SK-N-SH treated with all-trans-retinoic acid at 6 μM for 48 hours (cell line): ENCODE measurements around the gene EHD1.

Experiments used
- ATAC-seq: fragments of 200-7000 bp; cut with Tn5 transposase; 3 replicates; pipeline ENCODE4 v1.9.1; 2020; ENCODE audit warnings: mild to moderate bottlenecking, moderate library complexity
- ARNTL ChIP-seq: fragments of 450-650 bp; formaldehyde crosslinking; IDR thresholded peaks from 2 replicates; pipeline ENCODE4 v1.5.0; 2020; ENCODE audit warnings: low read depth, mild to moderate bottlenecking, moderate library complexity, borderline replicate concordance
- BACH2 ChIP-seq: fragments of 250-450 bp; sonication (Bioruptor Pico); IDR thresholded peaks from 2 replicates; pipeline ENCODE4 v1.9.0; 2021; ENCODE audit warnings: mild to moderate bottlenecking, borderline replicate concordance
- CSDC2 ChIP-seq: fragments of 250-450 bp; sonication (Bioruptor Pico); IDR thresholded peaks from 2 replicates; pipeline ENCODE4 v1.5.0; 2020; ENCODE audit warnings: mild to moderate bottlenecking, moderate library complexity
- ESRRG ChIP-seq: fragments of 250-450 bp; sonication (Bioruptor Pico); IDR thresholded peaks from 2 replicates; pipeline ENCODE4 v1.6.1; 2021; ENCODE audit warnings: mild to moderate bottlenecking
- GLIS3 ChIP-seq: fragments of 250-450 bp; sonication (Bioruptor Pico); IDR thresholded peaks from 2 replicates; pipeline ENCODE4 v1.5.0; 2020; ENCODE audit warnings: mild to moderate bottlenecking, moderate library complexity
- OSR1 ChIP-seq: fragments of 250-450 bp; sonication (Bioruptor Pico); IDR thresholded peaks from 2 replicates; pipeline ENCODE4 v1.8.0; 2022; ENCODE audit warnings: moderate library complexity, mild to moderate bottlenecking, inconsistent platforms
- PPARA ChIP-seq: fragments of 250-450 bp; sonication (Bioruptor Pico); IDR thresholded peaks from 2 replicates; pipeline ENCODE4 v1.5.0; 2020; ENCODE audit warnings: mild to moderate bottlenecking, borderline replicate concordance
- RARB ChIP-seq: fragments of 250-450 bp; sonication (Bioruptor Pico); IDR thresholded peaks from 2 replicates; pipeline ENCODE4 v1.8.0; 2021; ENCODE audit warnings: mild to moderate bottlenecking, moderate library complexity
- SNAI2 ChIP-seq: fragments of 250-450 bp; sonication (Bioruptor Pico); IDR thresholded peaks from 2 replicates; pipeline ENCODE4 v1.5.0; 2020; ENCODE audit warnings: mild to moderate bottlenecking, moderate library complexity
- TOX ChIP-seq: fragments of 250-450 bp; sonication (Bioruptor Pico); IDR thresholded peaks from 2 replicates; pipeline ENCODE4 v1.8.0; 2021; ENCODE audit warnings: mild to moderate bottlenecking, moderate library complexity, borderline replicate concordance
- ZC3H10 ChIP-seq: fragments of 250-450 bp; sonication (Bioruptor Pico); IDR thresholded peaks from 2 replicates; pipeline ENCODE4 v1.5.1; 2021; ENCODE audit warnings: mild to moderate bottlenecking, moderate library complexity
- ZFP3 ChIP-seq: fragments of 250-450 bp; sonication (Bioruptor Pico); IDR thresholded peaks from 2 replicates; pipeline ENCODE4 v1.5.0; 2020; ENCODE audit warnings: mild to moderate bottlenecking, moderate library complexity
- ZFP30 ChIP-seq: fragments of 450-650 bp; formaldehyde crosslinking; IDR thresholded peaks from 2 replicates; pipeline ENCODE4 v1.5.0; 2022; ENCODE audit warnings: mild to moderate bottlenecking, moderate library complexity
- ZNF565 ChIP-seq: fragments of 450-650 bp; formaldehyde crosslinking; conservative IDR thresholded peaks from 2 replicates; pipeline ENCODE4 v1.5.0; 2020; ENCODE audit warnings: low read depth, mild to moderate bottlenecking, moderate library complexity
- ZNF70 ChIP-seq: fragments of 450-650 bp; formaldehyde crosslinking; IDR thresholded peaks from 2 replicates; pipeline ENCODE4 v1.5.0; 2020; ENCODE audit warnings: mild to moderate bottlenecking, moderate library complexity
- ZNF8 ChIP-seq: fragments of 450-650 bp; formaldehyde crosslinking; IDR thresholded peaks from 2 replicates; pipeline ENCODE4 v1.5.0; 2020; ENCODE audit warnings: mild to moderate bottlenecking, moderate library complexity
- TF ChIP-seq, protein P1 (sequence below): fragments of 250-450 bp; sonication (Bioruptor Pico); IDR thresholded peaks from 2 replicates; pipeline ENCODE4 v1.5.1; 2020; ENCODE audit warnings: low read depth, mild to moderate bottlenecking, moderate library complexity
- TF ChIP-seq, protein P2 (sequence below): fragments of 250-450 bp; sonication (Bioruptor Pico); IDR thresholded peaks from 2 replicates; pipeline ENCODE4 v1.8.0; 2020; ENCODE audit warnings: mild to moderate bottlenecking, moderate library complexity, borderline replicate concordance
- TF ChIP-seq, protein P3 (sequence below): fragments of 250-450 bp; sonication (Bioruptor Pico); IDR thresholded peaks from 2 replicates; pipeline ENCODE4 v1.5.1; 2021; ENCODE audit warnings: mild to moderate bottlenecking, moderate library complexity
- TF ChIP-seq, protein P4 (sequence below): fragments of 250-450 bp; sonication (Bioruptor Pico); IDR thresholded peaks from 2 replicates; pipeline ENCODE4 v1.5.0; 2020; ENCODE audit warnings: mild to moderate bottlenecking, moderate library complexity
- TF ChIP-seq, protein P5 (sequence below): fragments of 250-450 bp; sonication (Bioruptor Pico); IDR thresholded peaks from 2 replicates; pipeline ENCODE4 v1.8.0; 2021; ENCODE audit warnings: low read depth, mild to moderate bottlenecking, moderate library complexity, borderline replicate concordance

The EHD1 gene

DNA sequence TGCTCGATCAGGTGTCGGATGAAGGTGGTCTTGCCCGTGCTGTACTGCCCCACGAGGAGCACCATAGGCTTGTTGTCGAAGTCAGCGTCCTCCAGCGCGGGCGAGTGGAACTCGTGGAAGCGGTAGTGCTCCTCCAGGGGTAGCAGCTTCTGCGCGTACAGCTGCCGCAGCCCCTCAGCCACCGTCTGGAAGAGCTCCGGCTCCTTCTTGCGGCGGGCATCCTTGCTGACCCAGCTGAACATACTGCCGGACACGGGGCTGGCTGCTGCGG, 263 bp downstream of the EHD1 start:
- peak; percentile 47 for ATAC-seq
- no peak for TF ChIP-seq ZNF70 (CRISPR knock-in tag)
- TF ChIP-seq, protein P1, sequence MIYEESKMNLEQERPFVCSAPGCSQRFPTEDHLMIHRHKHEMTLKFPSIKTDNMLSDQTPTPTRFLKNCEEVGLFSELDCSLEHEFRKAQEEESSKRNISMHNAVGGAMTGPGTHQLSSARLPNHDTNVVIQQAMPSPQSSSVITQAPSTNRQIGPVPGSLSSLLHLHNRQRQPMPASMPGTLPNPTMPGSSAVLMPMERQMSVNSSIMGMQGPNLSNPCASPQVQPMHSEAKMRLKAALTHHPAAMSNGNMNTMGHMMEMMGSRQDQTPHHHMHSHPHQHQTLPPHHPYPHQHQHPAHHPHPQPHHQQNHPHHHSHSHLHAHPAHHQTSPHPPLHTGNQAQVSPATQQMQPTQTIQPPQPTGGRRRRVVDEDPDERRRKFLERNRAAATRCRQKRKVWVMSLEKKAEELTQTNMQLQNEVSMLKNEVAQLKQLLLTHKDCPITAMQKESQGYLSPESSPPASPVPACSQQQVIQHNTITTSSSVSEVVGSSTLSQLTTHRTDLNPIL (CRISPR knock-in tag) = no peak
- no peak for TF ChIP-seq ESRRG (CRISPR knock-in tag)
- TF ChIP-seq ARNTL (CRISPR knock-in tag) = no peak
- no peak for TF ChIP-seq CSDC2
- no peak for TF ChIP-seq ZFP30
- TF ChIP-seq ZFP3 = no peak
- TF ChIP-seq, protein P2, sequence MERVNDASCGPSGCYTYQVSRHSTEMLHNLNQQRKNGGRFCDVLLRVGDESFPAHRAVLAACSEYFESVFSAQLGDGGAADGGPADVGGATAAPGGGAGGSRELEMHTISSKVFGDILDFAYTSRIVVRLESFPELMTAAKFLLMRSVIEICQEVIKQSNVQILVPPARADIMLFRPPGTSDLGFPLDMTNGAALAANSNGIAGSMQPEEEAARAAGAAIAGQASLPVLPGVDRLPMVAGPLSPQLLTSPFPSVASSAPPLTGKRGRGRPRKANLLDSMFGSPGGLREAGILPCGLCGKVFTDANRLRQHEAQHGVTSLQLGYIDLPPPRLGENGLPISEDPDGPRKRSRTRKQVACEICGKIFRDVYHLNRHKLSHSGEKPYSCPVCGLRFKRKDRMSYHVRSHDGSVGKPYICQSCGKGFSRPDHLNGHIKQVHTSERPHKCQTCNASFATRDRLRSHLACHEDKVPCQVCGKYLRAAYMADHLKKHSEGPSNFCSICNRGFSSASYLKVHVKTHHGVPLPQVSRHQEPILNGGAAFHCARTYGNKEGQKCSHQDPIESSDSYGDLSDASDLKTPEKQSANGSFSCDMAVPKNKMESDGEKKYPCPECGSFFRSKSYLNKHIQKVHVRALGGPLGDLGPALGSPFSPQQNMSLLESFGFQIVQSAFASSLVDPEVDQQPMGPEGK = no peak
- no peak for TF ChIP-seq OSR1 (CRISPR knock-in tag)
- TF ChIP-seq ZNF565 (CRISPR knock-in tag) = no peak
- no peak for TF ChIP-seq BACH2 (CRISPR knock-in tag)
- no peak for TF ChIP-seq ZNF8 (CRISPR knock-in tag)
- TF ChIP-seq RARB (CRISPR knock-in tag) = no peak
- TF ChIP-seq SNAI2 (CRISPR knock-in tag) = no peak
- TF ChIP-seq GLIS3 (CRISPR knock-in tag) = no peak
- no peak for TF ChIP-seq ZC3H10 (CRISPR knock-in tag)
- no peak for TF ChIP-seq TOX (CRISPR knock-in tag)

DNA sequence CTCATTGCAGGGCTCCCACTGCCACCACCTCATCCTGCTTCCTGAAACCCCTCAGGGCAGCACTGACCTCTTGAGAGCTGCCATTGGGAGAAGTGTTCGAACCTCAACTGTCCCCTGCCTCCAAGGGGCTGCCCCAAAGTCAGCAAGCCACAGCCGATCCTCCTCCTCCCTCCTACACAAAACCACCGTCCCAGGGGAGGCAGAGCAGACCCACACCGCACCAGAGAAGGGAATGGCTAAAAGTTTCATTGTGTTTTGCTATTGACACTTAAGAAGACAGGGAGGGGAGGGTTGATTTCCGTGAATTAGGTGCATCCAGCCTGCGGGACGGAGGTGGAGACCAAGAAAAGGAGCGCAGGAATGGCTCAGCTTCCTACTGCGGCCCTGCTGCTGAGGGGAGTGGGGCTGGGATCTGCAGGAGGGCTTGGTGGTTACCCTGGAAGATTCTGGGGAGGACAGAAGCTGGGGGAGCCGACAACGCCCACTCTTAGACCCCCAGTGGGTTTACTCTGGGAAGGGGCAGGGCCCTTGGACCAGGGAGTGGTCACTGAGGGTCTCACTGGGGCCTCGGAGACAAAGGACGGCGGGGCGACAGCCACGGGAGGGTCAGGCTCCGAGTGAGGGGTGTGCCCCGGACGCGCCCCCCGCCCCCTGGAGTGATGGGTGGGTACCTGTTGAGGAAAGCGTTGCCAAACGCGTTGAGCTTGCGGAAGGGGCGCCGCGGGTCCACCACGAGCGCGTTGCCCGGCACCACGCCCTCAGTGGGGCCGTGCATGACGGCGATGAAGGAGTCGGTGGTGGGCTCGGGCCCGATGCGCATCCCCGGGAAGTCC, 815 bp downstream of the EHD1 start:
- peak; percentile 23 for ATAC-seq
- TF ChIP-seq ZFP3 = peak; percentile 83
- TF ChIP-seq, protein P3, sequence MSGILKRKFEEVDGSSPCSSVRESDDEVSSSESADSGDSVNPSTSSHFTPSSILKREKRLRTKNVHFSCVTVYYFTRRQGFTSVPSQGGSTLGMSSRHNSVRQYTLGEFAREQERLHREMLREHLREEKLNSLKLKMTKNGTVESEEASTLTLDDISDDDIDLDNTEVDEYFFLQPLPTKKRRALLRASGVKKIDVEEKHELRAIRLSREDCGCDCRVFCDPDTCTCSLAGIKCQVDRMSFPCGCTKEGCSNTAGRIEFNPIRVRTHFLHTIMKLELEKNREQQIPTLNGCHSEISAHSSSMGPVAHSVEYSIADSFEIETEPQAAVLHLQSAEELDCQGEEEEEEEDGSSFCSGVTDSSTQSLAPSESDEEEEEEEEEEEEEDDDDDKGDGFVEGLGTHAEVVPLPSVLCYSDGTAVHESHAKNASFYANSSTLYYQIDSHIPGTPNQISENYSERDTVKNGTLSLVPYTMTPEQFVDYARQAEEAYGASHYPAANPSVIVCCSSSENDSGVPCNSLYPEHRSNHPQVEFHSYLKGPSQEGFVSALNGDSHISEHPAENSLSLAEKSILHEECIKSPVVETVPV (CRISPR knock-in tag) = no peak

DNA sequence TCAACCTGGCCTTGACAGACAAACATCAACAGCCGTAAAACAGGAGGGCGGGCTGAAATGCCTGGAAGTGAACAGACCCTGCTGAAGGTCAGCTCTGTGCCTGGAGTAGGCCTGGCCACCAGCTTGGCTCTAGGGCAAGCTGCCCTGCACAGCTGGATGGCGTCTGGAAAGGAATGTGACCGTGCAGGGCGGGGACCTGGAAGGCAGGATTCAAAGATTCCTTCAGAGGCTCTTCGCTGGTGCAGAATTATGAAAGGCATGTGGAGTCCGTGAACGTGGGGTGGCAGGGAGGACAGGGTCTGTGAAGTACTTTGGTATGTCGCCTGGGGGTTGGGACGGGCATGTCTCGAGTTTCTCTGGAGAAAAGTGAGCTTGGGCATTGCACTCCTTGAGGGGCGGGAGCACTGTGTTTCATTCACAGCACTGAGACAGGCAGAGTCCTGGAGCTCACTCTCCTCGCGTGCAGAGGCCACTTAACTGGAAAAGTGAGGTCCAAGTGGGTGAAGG, 1.5 kb downstream of the EHD1 start:
- TF ChIP-seq, protein P1 (CRISPR knock-in tag) = no peak
- TF ChIP-seq TOX (CRISPR knock-in tag) (no peak), BACH2 (CRISPR knock-in tag) (no peak), SNAI2 (CRISPR knock-in tag) (no peak), ZNF8 (CRISPR knock-in tag) (no peak), GLIS3 (CRISPR knock-in tag) (no peak), CSDC2 (no peak), OSR1 (CRISPR knock-in tag) (no peak), PPARA (CRISPR knock-in tag) (no peak), ZFP3 (no peak), ARNTL (CRISPR knock-in tag) (no peak), ZFP30 (no peak), ZNF70 (CRISPR knock-in tag) (no peak), ZC3H10 (CRISPR knock-in tag) (no peak)
- TF ChIP-seq, protein P4, sequence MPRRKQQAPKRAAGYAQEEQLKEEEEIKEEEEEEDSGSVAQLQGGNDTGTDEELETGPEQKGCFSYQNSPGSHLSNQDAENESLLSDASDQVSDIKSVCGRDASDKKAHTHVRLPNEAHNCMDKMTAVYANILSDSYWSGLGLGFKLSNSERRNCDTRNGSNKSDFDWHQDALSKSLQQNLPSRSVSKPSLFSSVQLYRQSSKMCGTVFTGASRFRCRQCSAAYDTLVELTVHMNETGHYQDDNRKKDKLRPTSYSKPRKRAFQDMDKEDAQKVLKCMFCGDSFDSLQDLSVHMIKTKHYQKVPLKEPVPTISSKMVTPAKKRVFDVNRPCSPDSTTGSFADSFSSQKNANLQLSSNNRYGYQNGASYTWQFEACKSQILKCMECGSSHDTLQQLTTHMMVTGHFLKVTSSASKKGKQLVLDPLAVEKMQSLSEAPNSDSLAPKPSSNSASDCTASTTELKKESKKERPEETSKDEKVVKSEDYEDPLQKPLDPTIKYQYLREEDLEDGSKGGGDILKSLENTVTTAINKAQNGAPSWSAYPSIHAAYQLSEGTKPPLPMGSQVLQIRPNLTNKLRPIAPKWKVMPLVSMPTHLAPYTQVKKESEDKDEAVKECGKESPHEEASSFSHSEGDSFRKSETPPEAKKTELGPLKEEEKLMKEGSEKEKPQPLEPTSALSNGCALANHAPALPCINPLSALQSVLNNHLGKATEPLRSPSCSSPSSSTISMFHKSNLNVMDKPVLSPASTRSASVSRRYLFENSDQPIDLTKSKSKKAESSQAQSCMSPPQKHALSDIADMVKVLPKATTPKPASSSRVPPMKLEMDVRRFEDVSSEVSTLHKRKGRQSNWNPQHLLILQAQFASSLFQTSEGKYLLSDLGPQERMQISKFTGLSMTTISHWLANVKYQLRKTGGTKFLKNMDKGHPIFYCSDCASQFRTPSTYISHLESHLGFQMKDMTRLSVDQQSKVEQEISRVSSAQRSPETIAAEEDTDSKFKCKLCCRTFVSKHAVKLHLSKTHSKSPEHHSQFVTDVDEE (CRISPR knock-in tag) = no peak
- TF ChIP-seq, protein P2 = no peak
- TF ChIP-seq, protein P5, sequence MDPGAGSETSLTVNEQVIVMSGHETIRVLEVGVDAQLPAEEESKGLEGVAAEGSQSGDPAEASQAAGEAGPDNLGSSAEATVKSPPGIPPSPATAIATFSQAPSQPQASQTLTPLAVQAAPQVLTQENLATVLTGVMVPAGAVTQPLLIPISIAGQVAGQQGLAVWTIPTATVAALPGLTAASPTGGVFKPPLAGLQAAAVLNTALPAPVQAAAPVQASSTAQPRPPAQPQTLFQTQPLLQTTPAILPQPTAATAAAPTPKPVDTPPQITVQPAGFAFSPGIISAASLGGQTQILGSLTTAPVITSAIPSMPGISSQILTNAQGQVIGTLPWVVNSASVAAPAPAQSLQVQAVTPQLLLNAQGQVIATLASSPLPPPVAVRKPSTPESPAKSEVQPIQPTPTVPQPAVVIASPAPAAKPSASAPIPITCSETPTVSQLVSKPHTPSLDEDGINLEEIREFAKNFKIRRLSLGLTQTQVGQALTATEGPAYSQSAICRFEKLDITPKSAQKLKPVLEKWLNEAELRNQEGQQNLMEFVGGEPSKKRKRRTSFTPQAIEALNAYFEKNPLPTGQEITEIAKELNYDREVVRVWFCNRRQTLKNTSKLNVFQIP = no peak
- ATAC-seq = peak; percentile 54
